HT-29 (cell line): ENCODE measurements around the gene CHAC1. TPM values are rescaled to one million over a fixed set of nuclear protein-coding genes. Genes with fewer than 3 reads are reported as not detected.

Experiments
- DNase-seq: peaks from one replicate; pipeline ENCODE4 v3.0.0-alpha.2; 2015; ENCODE audit warnings: low spot score
- small RNA-seq: library from RNA; depleted of rRNA; stranded (forward); fragments of <200 nt; gene quantifications from one replicate; pipeline ENCODE3, GENCODE V24; 2014
- total RNA-seq: library from RNA; depleted of rRNA; stranded (reverse); fragments of >200 nt; shearing (Covaris generic); gene quantifications from 2 replicates; pipeline ENCODE4 v1.2.3, GENCODE V29; 2014; rRNA removed

Gene CHAC1
- total RNA-seq, 1 experiment from 2014 or later: 13.6 TPM

DNA sequence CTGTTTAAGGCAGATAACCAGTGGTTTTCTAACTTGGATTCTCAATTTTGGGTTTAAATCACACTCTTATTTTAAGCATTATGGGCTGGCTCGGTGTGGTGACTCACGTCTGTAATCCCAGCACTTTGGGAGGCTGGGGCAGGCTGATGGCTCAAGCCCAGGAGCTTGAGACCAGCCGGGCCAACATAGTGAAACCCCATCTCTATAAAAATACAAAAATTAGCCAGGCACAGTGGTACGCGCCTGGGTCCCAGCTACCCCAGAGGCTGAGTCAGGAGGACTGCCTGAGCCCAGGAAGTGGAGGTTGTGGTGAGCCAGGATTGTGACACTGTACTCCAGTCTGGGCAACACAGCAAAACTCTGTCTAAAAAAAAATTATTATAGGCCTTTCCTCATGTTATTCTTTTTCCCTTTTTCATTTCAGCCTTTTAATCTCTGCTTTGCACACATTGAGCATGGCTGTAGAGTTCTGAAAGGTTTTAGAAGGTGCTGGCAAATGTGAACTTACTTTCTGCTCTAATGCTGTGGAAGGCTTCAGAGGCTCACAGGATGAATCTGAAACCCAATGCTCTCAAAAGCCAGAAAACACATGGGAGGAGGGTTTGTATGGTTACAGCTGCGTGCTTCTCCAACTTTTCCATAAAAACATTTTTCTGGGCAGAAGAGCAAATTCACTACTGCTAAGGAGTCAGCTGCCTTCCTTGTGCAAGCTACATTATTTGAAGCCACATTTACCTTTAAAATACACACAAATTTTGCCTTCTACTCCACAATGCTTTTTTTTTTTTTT is 32.5 kb downstream of the CHAC1 start:
- no peak for DNase-seq

DNA sequence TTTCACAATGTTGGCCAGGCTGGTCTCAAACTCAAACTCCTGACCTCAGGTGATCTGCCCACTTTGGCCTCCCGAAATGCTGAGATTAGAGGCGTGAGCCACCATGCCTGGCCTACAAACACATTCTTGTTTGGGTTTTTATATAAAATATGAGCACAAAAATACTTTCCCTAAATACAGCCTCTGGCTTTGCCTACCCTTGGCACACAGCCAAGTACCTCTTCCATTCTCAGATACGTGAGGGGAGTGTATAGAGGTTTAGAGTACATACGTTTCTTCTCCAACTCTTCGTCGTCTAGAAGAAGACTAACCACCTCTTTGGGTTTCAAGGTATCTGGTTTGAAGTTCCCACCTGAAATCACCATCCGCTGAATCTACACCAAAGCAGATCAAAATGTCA is 33.5 kb downstream of the CHAC1 start:
- DNase-seq: no peak

DNA sequence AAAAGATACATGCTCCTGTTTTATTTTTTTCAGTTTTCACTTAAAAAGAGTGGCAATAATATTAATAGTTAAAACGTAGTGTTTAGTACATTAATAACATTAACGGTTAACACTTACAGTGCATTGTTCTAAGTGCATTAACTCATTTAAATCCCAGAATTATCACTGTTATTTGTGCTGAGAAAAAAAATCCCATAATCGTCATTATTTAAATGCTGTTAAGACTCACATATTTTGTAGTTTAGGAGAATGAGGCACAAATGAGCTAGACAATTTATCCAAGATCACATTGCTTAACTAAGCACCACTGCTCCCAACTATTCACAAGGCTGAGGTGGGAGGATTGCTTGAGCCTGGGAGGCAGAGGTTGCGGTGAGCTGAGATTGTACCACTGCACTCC is 34.9 kb downstream of the CHAC1 start:
- DNase-seq: no peak

DNA sequence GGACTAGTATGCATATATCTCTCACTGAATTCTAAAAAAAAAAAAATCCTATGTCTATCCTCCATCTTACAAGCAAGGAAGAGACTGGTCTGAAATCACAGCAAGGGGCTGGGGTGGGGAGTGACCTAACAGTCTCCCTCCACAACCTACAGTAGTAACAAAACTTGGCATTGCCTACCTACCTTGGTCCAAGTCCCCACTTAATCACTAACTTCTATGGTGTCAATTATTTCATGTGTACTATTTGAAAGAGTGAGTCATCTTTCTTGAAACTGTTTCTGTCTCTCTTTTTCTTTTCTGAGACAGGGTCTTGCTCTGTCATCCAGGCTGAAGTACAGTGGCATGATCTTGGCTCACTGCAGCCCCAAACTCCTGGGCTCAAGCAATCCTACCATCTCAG is 36.8 kb downstream of the CHAC1 start:
- DNase-seq: no peak

DNA sequence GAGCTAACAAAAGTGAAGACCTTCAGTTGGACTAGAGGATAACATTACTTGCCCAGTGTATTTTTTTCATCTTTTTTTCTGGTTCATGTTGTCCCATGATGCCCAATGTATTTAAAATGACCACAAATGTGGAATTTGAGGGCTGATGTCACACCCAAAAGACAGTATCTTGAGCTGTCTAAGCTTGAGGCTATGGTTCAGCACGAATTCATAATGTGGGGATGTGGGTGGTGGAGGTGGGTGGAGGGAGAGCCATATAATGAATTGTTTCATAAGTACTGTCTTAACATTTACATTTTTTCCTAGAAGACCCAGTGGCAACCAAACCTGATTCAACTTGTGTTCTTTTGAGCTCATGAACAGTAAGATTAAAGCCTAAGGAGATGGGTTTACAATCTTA is 37.5 kb downstream of the CHAC1 start:
- DNase-seq: no peak

DNA sequence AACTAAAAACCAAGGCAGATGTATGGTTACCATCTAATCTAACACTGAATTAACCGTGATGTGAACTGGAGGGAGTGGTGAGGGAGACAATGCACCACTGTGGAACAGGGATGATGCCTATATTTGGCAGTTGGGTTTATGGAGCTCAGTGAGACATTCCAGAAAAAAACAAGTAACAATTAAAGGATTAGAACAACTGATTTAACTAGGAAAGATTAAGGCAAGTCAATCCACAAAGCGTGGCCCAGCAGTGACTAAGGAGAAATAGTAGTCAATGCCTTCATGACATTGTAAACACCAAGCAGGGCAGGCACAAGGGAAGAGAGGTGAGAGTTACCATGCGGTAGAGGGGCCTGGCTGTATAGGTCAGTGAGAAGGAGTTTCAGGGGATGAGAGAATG is 38.1 kb downstream of the CHAC1 start:
- DNase-seq: no peak

DNA sequence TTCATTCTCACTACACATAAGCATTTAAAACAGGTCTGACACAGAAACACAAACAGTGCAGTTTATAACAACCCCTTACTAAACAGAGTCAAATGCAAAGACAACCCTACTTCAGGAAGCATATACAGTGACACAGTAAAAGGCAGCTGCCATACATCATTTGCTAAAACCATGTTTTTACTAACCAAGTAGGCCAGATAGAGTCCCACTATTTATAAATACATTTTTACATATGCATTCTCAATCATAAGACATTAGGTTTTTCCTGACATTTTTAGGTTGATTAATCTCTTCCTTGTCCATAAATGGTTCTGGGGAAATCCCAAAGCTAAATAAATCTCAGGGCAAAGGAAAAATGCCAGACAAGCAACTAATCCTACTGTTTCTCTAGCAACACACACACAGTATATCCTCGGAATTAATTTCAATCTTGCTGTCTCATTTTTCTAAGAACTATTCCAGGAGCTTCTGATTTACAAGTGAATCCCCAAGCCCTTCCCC is 39.0 kb downstream of the CHAC1 start:
- DNase-seq: no peak

DNA sequence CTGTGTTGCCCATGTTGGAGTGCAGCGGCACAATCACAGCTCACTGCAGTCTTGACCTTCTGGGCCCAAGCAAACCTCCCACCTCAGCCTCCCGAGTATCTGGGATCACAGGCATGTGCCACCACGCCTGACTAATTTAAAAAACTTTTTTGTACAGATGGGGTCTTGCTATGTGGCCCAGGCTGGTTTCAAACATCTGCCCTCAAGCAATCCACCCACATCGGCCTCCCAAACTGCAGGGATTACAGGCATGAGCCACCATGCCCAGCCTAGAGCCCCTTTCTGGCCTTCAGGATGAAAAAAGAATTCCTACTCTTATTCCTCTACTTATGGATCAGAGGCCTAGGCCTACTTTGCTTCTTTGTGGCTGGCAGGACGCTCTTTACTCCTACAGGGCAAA is 39.6 kb downstream of the CHAC1 start:
- DNase-seq: no peak

DNA sequence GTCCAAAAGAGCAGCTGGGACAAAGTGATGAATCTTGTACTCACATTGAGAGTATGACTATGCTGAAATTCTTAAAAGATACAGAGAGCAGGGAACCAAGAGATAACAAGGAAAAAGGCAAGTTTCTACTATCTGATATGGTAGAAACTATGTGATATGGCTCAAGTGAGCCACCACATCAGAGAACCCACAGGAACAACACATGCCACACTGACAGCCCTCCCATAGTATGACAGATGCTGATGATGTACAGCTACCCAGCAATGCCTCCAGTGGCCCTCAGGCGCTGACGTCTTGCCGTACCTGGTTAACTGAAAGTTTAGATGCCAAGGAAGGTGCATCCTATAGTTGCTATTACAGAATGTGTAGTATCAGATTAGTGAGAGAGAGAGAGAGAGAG is 42.4 kb downstream of the CHAC1 start:
- no peak for DNase-seq

DNA sequence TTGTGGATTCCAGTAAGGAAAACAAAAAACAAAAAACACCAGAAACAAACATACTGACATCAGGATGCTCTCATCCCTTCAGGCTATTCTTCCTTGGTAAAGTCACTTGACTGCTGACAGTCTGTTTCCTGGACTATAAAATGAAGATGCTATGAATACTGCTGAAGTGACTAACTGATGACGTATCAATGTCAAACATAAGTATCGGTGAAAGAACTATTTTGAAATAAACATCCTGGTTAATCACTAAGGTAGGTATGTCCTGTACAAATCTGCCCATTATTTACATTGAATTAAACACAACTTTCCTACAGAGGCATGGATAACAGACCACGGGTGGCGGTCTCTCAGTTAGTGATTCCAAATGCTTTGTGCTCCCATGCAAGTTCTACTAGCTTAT is 45.9 kb downstream of the CHAC1 start:
- DNase-seq: no peak

DNA sequence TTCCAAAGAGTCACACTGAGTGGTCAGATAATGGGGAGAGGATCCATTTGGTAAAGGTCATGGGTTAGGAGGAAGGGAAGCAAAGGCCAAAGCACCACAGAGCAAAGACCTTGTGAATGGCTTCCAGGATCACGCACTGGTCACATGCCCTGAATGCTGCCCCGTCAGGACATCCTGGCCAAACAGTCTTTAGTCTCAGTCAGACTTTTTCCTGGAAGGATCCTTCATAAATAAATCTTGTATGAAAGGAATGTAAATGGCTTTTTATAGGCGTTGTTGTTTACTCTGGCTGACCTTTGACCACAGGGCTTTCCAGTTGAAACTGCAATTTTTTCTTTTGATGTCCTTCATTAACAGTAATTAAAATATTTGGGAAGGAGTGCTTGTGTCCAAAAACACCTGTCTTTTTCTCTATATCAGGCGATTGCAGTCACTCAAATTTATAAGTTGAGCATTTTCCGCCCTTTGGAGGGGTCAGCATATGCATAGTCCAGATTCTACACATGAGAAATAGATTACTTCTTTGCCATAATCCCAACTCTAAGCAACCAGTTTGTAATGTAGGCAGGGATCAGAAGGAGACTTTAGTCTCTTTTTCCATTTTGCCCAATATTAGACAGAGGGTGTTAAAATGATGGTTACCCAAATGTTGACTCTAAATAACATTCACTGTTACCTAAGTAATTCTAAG is 48.4 kb downstream of the CHAC1 start:
- DNase-seq: peak; percentile 76

DNA sequence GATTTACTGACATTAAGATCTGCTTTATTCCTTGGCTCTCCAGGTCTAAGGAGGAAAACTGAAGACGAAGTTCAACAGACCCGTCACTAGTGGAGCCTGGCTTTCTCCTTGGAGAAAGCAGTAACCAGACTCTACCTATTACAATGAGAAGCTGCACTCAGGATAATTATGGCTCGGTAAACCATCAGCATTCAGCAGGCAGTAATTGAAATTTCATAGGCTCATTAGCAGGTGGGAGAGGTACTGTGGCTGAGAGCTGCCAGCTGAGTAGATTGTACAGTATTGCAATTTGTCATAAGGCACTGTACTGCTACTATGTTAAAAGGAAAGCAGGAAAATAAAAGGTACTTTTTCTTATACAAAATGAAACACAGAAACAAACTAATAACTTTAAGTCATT is 51.2 kb downstream of the CHAC1 start:
- no peak for DNase-seq

Small RNA genes within 50 kb of the gene (small RNA-seq; reads per million reads assigned to genes)
- not detected for gene ISCA1P4

Other genes with a start within 250 kb of the CHAC1 start
- 33.2 and 35.7 TPM in 2 replicates for gene RMDN3, start 198.2 kb upstream of the CHAC1 start, total RNA-seq
- gene GCHFR, start 189.4 kb upstream of the CHAC1 start, total RNA-seq: 327 and 329 TPM in 2 replicates
- 8.4 and 12.0 TPM in 2 replicates for gene C15orf62, start 183.5 kb upstream of the CHAC1 start, total RNA-seq
- 66.0 and 68.6 TPM in 2 replicates for gene ZFYVE19, start 146.4 kb upstream of the CHAC1 start, total RNA-seq
- gene DNAJC17, start 146.0 kb upstream of the CHAC1 start, total RNA-seq: 47.9 and 53.5 TPM in 2 replicates
- gene PPP1R14D, start 124.8 kb upstream of the CHAC1 start, total RNA-seq: 2.5 and 6.1 TPM in 2 replicates
- gene SPINT1, start 109.4 kb upstream of the CHAC1 start, total RNA-seq: 481 and 534 TPM in 2 replicates
- 30.4 and 33.5 TPM in 2 replicates for gene RHOV, start 79.2 kb upstream of the CHAC1 start, total RNA-seq
- 66.8 and 75.8 TPM in 2 replicates for gene VPS18, start 59.0 kb upstream of the CHAC1 start, total RNA-seq
- gene DLL4, start 24.1 kb upstream of the CHAC1 start, total RNA-seq: 3.8 and 4.4 TPM in 2 replicates
- 57.1 and 66.9 TPM in 2 replicates for gene INO80, start 162.8 kb downstream of the CHAC1 start, total RNA-seq